Mesenchymal stem cell (in vitro differentiated cells and primary cell): ENCODE data around the gene CTSE.

Source experiments
- DNase-seq: peaks from one replicate; pipeline ENCODE4 v3.0.0-alpha.2; 2013
- H2AFZ ChIP-seq: one replicate; pipeline ENCODE4 v1.6.1; 2013; ENCODE audit warnings: low read depth, mild to moderate bottlenecking, control low read depth, inconsistent platforms, low read length, moderate library complexity
- H2AK5ac ChIP-seq: 2 replicates; pipeline ENCODE4 v1.6.1; 2013; ENCODE audit warnings: low read length, moderate library complexity, mild to moderate bottlenecking, inconsistent platforms; ENCODE audit not compliant: severe bottlenecking
- H2BK120ac ChIP-seq: one replicate; pipeline ENCODE4 v1.6.1; 2013; ENCODE audit warnings: low read depth, mild to moderate bottlenecking, inconsistent platforms, low read length, moderate library complexity
- H2BK12ac ChIP-seq, 2 experiments: one replicate each; pipeline ENCODE4 v1.6.1; 2013; ENCODE audit warnings: inconsistent platforms in 2 of 2, low read length in 2 of 2, mild to moderate bottlenecking in 2 of 2, moderate library complexity in 2 of 2, control low read depth in 1 of 2
- H2BK15ac ChIP-seq: one replicate; pipeline ENCODE4 v1.6.1; 2013; ENCODE audit warnings: mild to moderate bottlenecking, low read depth, inconsistent platforms; ENCODE audit not compliant: poor library complexity, severe bottlenecking
- H2BK5ac ChIP-seq: 2 replicates; pipeline ENCODE4 v1.6.1; 2013; ENCODE audit warnings: low read depth, mild to moderate bottlenecking, low read length, control low read depth, inconsistent platforms; ENCODE audit not compliant: poor library complexity, severe bottlenecking
- H3K14ac ChIP-seq, 2 experiments: one replicate each; pipeline ENCODE4 v1.6.1; 2013; ENCODE audit warnings: inconsistent platforms in 2 of 2, low read length in 2 of 2, control low read depth in 1 of 2, mild to moderate bottlenecking in 1 of 2, moderate library complexity in 1 of 2
- H3K18ac ChIP-seq, 2 experiments: one replicate each; pipeline ENCODE4 v1.6.1; 2013; ENCODE audit warnings: inconsistent platforms in 2 of 2, low read length in 2 of 2, control low read depth in 1 of 2, low read depth in 1 of 2, mild to moderate bottlenecking in 1 of 2
- H3K23ac ChIP-seq, 2 experiments: one replicate each; pipeline ENCODE4 v1.6.1; 2013; ENCODE audit warnings: inconsistent platforms in 2 of 2, low read length in 2 of 2, mild to moderate bottlenecking in 2 of 2, moderate library complexity in 2 of 2, control low read depth in 1 of 2
- H3K27ac ChIP-seq: 2 replicates; pipeline ENCODE4 v1.5.1; 2013; ENCODE audit warnings: mild to moderate bottlenecking, moderate library complexity, low read length, control low read depth, inconsistent platforms; ENCODE audit not compliant: poor library complexity, severe bottlenecking
- H3K27me3 ChIP-seq, 2 experiments: 2 replicates each; pipeline versions ENCODE4 v1.6.1 to v1.7.0; 2013; ENCODE audit warnings: low read length in 2 of 2, mild to moderate bottlenecking in 2 of 2, moderate library complexity in 2 of 2, control low read depth in 1 of 2, inconsistent platforms in 1 of 2; ENCODE audit not compliant: control insufficient read depth in 1 of 2, insufficient read depth in 1 of 2
- H3K36me3 ChIP-seq, 2 experiments: 2 replicates each; pipeline versions ENCODE4 v1.6.1 to v1.7.0; 2013; ENCODE audit warnings: low read length in 2 of 2, control low read depth in 1 of 2, inconsistent platforms in 1 of 2, low read depth in 1 of 2, mild to moderate bottlenecking in 1 of 2; ENCODE audit not compliant: insufficient read depth in 2 of 2, control insufficient read depth in 1 of 2
- H3K4ac ChIP-seq, 2 experiments: one replicate each; pipeline ENCODE4 v1.6.1; 2013; ENCODE audit warnings: inconsistent platforms in 2 of 2, low read length in 2 of 2, mild to moderate bottlenecking in 2 of 2, moderate library complexity in 2 of 2, control low read depth in 1 of 2, low read depth in 1 of 2
- H3K4me1 ChIP-seq: 2 replicates; pipeline ENCODE4 v1.6.1; 2013; ENCODE audit warnings: low read depth, low read length, control low read depth; ENCODE audit not compliant: control insufficient read depth, insufficient read depth
- H3K4me2 ChIP-seq: 2 replicates; pipeline ENCODE4 v1.6.1; 2013; ENCODE audit warnings: low read length, mild to moderate bottlenecking, inconsistent platforms; ENCODE audit not compliant: poor library complexity, severe bottlenecking
- H3K4me3 ChIP-seq, 2 experiments: 2 replicates each; pipeline versions ENCODE4 v1.5.1 to v1.7.0; 2013; ENCODE audit warnings: low read length in 2 of 2, mild to moderate bottlenecking in 2 of 2, control low read depth in 1 of 2, low read depth in 1 of 2; ENCODE audit not compliant: insufficient read depth in 1 of 2
- H3K79me1 ChIP-seq: replicated peaks from 2 replicates; pipeline ENCODE4 v1.6.1; 2013; ENCODE audit warnings: mild to moderate bottlenecking, control low read depth, low read length, inconsistent platforms; ENCODE audit not compliant: poor library complexity, severe bottlenecking
- H3K9ac ChIP-seq: 2 replicates; pipeline ENCODE4 v1.7.0; 2013; ENCODE audit warnings: mild to moderate bottlenecking, low read length, moderate library complexity
- H3K9me3 ChIP-seq: 2 replicates; pipeline ENCODE4 v1.7.0; 2013; ENCODE audit warnings: mild to moderate bottlenecking, low read length; ENCODE audit not compliant: control insufficient read depth
- H4K8ac ChIP-seq: one replicate; pipeline ENCODE4 v1.6.1; 2013; ENCODE audit warnings: inconsistent platforms, mild to moderate bottlenecking, low read length, moderate library complexity
- H4K91ac ChIP-seq: one replicate; pipeline ENCODE4 v1.6.1; 2013; ENCODE audit warnings: mild to moderate bottlenecking, low read length, inconsistent platforms
- WGBS: methylation state at CpG from one replicate; pipeline ENCODE4 v1.1.7; 2013; ENCODE audit warnings: mixed read lengths; 5-methylcytosine and 5-hydroxymethylcytosine counted together

Gene CTSE

GRCh38 chr1:205959789-205960188 is 63.9 kb downstream of the CTSE start:
- Histone ChIP-seq H3K4me1 (no peaks in the 10 kb centered on the region), H2AFZ (no peak overlapping the region), H2BK120ac (no peak overlapping the region), H3K79me1 (no peaks in the 10 kb centered on the region), H3K23ac (no peak overlapping the region), H2AK5ac (no peak overlapping the region), H3K36me3 (no peaks in the 10 kb centered on the region), H3K4me2 (no peak overlapping the region), H4K8ac (no peak overlapping the region), H3K4me3 (no peak overlapping the region), H3K9ac (no peak overlapping the region), H2BK12ac (no peak overlapping the region), H3K9me3 (no peaks in the 10 kb centered on the region), H2BK15ac (no peak overlapping the region), H3K27me3 (peaks cover 5 to 73% of the 10 kb centered on the region in 2 experiments), H3K4ac (no peak overlapping the region), H3K18ac (no peak overlapping the region), H3K14ac (no peak overlapping the region), H3K27ac (no peak overlapping the region), H4K91ac (no peak overlapping the region), H2BK5ac (no peak overlapping the region)
- WGBS, result 74% methylated on average over 4 of the region's 4 CpGs
- DNase-seq, result no peak
